GM13976 (cell line): ENCODE results near the gene TMEM179.

Experiments
- DNase-seq: peaks from one replicate; pipeline ENCODE4 v3.0.0; 2012; ENCODE audit warnings: low spot score
- CTCF ChIP-seq: IDR thresholded peaks from 2 replicates; pipeline ENCODE4 v1.5.1; 2012; ENCODE audit warnings: borderline replicate concordance, mild to moderate bottlenecking; ENCODE audit not compliant: insufficient read depth; ENCODE audit errors: extremely low read depth, missing control alignments, control extremely low read depth
- in situ Hi-C: fragments of 300-500 bp; cut with MboI; formaldehyde crosslinking; loops from one replicate; pipeline ENCODE4 v1.12.0; 2022; ENCODE audit warnings: low sequenced_read_pairs, mixed read lengths, inconsistent platforms; ENCODE audit not compliant: unreplicated experiment

The TMEM179 gene

GRCh38 chr14:104632781-104633180 lies 28.2 kb upstream of the TMEM179 start:
- in situ Hi-C loops, result no loop called here
- no peak for DNase-seq
- no peak for TF ChIP-seq CTCF

GRCh38 chr14:104624939-104625338 lies 20.4 kb upstream of the TMEM179 start:
- TF ChIP-seq CTCF, result no peak
- in situ Hi-C loops, result no loop called here
- DNase-seq, result no peak

- DNase-seq, result no peak
- in situ Hi-C loops, result no loop called here
- TF ChIP-seq CTCF, result no peak
These were observed 9.7 kb upstream of the TMEM179 start for GRCh38 chr14:104614126-104614812.

GRCh38 chr14:104611881-104612280 lies 7.3 kb upstream of the TMEM179 start:
- TF ChIP-seq CTCF, result no peak
- in situ Hi-C loops, result no loop called here
- DNase-seq, result no peak

GRCh38 chr14:104610749-104611310 lies 6.3 kb upstream of the TMEM179 start:
- DNase-seq, result no peak
- in situ Hi-C loops, result no loop called here
- TF ChIP-seq CTCF, result no peak

- DNase-seq, result no peak
- TF ChIP-seq CTCF, result no peak
- in situ Hi-C loops, result no loop called here
These were observed 5.1 kb upstream of the TMEM179 start for GRCh38 chr14:104609666-104610065.
